HCT116 (cell line): ENCODE results near the gene APOL6.

Experiments
- EGR1 ChIP-seq: IDR thresholded peaks from 2 replicates; pipeline ENCODE4 v1.6.1; 2012; ENCODE audit warnings: low read depth
- EZH2 ChIP-seq: fragments of 200-600 bp; sonication (generic); IDR thresholded peaks from 2 replicates; pipeline ENCODE4 v1.6.1; 2017; ENCODE audit warnings: antibody characterized with exemption, mixed run types
- TF ChIP-seq, protein P1 (sequence below), 3 experiments: fragments of 200-600 bp in 1 of 3; sonication (generic) in 1 of 3; IDR thresholded peaks in 2 of 3; conservative IDR thresholded peaks in 1 of 3; 2 replicates each; pipeline ENCODE4 v1.5.1; 2012 to 2017; ENCODE audit warnings: low read depth in 2 of 3, low read length in 2 of 3, antibody characterized with exemption in 1 of 3, borderline replicate concordance in 1 of 3, control low read depth in 1 of 3, mild to moderate bottlenecking in 1 of 3, mixed read lengths in 1 of 3, mixed run types in 1 of 3, moderate library complexity in 1 of 3; ENCODE audit not compliant: insufficient read depth in 1 of 3

DNA sequence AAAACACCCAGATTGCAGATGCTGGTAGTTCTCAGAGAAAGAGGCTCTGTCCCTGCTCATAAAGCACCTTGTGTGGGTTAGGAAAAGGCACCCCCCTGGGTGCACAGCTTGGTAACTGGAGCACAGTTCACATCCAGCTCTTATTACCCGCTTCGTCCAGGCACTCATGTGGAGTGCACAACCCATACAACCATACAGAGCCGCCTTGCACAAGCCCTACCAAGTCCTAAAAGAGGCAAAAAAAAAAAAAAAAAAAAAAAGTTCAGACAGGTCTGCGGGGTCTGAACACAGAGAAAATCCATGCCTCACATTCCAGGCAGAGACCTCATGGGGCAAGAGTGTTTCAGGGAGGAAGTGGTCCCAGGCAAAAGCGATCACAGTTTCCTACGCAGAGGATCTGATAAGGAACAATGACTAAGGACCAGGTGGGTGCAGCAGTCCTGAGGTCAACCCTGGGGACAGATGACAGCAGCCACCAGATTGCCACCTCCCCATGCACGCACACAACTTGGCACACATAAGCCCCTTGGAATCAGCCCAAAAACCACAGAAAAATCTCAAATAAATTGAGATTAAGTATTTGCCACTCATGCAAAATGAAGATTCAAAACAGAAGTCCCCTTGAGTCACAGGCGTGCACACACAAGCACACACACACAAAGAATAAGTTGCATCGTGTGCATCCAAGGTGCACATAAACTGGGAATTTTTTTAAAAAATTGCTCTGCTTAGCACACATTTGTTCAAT is 43.5 kb upstream of the APOL6 start:
- TF ChIP-seq EGR1 (no peak), EZH2 (no peak)
- TF ChIP-seq, protein P1, sequence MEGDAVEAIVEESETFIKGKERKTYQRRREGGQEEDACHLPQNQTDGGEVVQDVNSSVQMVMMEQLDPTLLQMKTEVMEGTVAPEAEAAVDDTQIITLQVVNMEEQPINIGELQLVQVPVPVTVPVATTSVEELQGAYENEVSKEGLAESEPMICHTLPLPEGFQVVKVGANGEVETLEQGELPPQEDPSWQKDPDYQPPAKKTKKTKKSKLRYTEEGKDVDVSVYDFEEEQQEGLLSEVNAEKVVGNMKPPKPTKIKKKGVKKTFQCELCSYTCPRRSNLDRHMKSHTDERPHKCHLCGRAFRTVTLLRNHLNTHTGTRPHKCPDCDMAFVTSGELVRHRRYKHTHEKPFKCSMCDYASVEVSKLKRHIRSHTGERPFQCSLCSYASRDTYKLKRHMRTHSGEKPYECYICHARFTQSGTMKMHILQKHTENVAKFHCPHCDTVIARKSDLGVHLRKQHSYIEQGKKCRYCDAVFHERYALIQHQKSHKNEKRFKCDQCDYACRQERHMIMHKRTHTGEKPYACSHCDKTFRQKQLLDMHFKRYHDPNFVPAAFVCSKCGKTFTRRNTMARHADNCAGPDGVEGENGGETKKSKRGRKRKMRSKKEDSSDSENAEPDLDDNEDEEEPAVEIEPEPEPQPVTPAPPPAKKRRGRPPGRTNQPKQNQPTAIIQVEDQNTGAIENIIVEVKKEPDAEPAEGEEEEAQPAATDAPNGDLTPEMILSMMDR (IDR thresholded peaks at IDR 0.05 in 2 of 3, conservative IDR thresholded peaks at IDR 0.05 in 1 of 3; ENCODE audit: borderline replicate concordance in 1 of 3, insufficient read depth in 1 of 3, low read depth in 2 of 3, low read length in 2 of 3), result no peak
